ENCODE data around the gene HOXA7.

HOXA7 gene

DNA sequence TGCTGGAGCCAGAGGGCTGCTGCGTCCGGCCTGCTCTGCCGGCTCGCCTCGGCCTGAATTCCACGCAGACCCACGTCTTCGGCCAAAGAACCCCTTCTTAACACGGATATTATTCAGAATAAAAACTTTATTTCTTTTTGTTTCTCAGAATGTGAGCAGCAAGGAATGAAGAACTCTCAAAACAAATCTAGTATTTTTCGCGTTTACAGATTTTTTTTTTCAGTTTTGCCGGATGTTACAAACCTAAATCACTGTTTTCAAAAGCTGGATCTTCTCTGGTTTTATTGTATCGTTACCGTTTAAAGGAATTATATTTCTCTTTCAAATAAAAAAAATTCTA, 49.6 kb downstream of the HOXA7 start:
- no peak for DNase-seq (ENCODE audit: low spot score)

DNA sequence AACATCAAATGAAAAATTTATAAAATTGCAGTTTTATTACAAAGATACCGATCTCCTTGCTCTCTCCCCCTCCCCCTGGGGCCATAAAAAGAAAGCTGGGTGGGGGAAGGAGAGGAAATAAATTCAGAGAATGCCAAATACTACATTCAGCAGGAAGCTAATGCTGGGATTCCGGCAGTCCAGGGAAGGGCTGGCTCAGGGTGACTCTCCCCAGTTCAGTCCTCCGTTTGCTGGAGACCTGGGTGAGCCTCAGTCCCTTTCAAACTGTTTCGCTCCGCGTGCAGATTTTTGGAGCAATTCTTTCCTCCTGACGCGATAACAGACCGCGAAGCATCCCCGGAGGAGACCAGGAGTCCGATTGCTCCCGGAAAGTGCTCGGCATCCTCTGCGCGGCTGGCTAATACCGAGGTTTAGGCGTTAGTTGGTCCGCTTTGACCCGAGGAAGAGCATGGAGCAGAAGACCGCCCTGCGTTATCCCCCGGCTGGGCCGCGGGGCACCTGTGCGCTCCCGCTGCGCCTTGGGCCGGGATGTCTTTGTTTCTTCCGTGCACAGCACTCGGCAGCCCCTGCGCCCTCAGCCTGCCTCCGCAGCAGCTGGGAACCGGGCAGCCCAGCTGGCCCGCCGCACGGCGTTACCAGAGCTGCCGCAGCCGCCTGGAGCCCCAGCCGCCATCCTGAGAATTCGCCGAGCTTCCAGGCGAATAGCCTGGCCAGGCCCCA, 50.1 kb downstream of the HOXA7 start:
- DNase-seq (ENCODE audit: low spot score), result no peak

DNA sequence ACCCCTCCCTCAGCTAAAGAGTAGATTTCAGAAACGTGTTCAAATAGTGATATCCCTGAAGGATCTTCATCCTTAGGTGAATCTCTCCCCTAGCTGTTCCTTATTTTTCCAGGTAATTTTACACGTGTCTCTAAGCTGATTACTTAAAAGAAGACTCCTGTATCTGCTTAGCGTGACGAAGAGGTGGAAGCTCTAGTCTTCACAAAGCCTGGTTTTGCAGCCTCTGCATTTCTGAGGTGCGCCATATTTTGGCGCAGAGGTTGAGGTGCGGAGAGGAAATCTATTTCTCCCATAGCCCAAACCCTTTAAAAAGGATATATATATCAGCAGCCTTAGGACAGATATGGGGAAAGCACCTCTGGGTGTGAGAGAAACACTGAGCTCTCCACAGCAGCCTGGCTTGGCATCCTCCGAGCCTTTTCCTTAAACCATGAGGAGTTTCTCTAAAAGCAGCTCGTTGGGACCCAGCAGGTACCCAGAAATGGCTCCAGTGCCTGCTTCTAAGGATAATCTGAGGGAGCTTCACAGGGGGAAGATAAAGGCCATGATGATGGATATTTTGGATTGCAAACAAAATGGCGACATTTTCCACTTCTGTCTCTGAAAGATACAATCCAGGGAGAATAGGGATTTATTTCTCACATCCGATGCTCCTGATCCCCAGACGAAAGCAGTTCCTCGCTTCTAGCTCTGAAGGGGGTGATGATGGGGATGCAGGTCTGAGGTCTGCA, 51.0 kb downstream of the HOXA7 start:
- no peak for DNase-seq (ENCODE audit: low spot score)

DNA sequence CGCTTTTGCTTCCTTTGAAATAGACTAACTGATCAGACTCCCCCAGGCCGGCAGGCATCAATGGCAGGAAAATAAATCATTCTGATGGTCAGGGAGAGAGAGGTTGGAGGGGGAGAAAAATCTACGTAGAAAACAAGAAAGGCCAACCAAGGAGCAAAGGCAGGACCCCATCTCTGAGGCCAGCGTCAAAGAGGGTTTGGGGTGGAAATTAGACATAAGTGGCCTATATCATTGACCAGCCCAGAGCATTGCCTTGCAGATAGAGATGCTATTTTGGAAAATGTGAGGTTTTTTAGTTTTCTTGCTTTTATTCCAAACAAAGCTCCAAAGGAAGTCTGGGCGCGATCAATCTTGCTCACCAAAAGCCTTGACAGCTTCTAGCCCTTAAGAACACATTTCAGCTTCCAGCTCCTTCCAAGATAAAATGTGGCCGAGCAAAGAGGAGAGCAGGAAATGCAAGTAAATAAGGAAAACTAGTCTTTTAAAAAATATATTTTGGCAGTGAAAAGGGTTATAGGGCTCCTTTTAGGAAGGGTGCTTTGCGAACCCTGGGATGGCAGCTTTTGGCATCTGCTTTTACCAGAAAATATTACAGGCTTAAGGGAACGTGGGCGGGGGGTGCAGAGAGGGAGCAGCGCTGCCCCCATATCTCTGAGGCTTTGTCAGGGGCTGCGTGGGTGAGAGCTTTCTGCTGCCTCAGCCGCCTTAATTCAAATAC, 52.0 kb downstream of the HOXA7 start:
- DNase-seq (ENCODE audit: low spot score), result no peak
